GM18520 (cell line): Measurements from ENCODE around the gene PCDHGB1.
"Not testable (repeated sequence)": the region's sequence is repeated elsewhere in the genome, so short reads cannot be mapped to it uniquely, and the experiment has no call there.

Source experiments
- ATAC-seq: cut with Tn5 transposase; IDR thresholded peaks from one replicate; pipeline ENCODE4 v1.9.1; 2021; ENCODE audit not compliant: unreplicated experiment

PCDHGB1 gene

GRCh38 chr5:141382469-141383294 is 32.8 kb downstream of the PCDHGB1 start, which contains the start of gene PCDHGA7:
TSS of gene PCDHGA7 (plus strand) at chr5:141382742. CDS start at chr5:141382900, 158 bp downstream.
- ATAC-seq: no peak

GRCh38 chr5:141383345-141383744 is 33.4 kb downstream of the PCDHGB1 start:
- ATAC-seq: no peak

GRCh38 chr5:141384471-141385267 is 34.8 kb downstream of the PCDHGB1 start:
- ATAC-seq: no peak

GRCh38 chr5:141387557-141388311 is 37.8 kb downstream of the PCDHGB1 start, which contains the start of gene PCDHGB4:
TSS of gene PCDHGB4 (plus strand) at chr5:141387698. CDS start at chr5:141387885, 187 bp downstream.
- not testable (repeated sequence) for ATAC-seq

- no peak for ATAC-seq
Observed at GRCh38 chr5:141388661-141389060, 38.8 kb downstream of the PCDHGB1 start.

GRCh38 chr5:141389153-141390042 is 39.5 kb downstream of the PCDHGB1 start:
- ATAC-seq: no peak

GRCh38 chr5:141392429-141393198 is 42.7 kb downstream of the PCDHGB1 start, which contains the start of gene PCDHGA8:
TSS of gene PCDHGA8 (plus strand) at chr5:141392633. CDS start at chr5:141392814, 181 bp downstream.
- ATAC-seq: no peak

- ATAC-seq: no peak
Observed at GRCh38 chr5:141393267-141393666, 43.4 kb downstream of the PCDHGB1 start.

GRCh38 chr5:141394401-141395187 is 44.7 kb downstream of the PCDHGB1 start:
- not testable (repeated sequence) for ATAC-seq

GRCh38 chr5:141397756-141398551 is 48.1 kb downstream of the PCDHGB1 start, which contains the start of gene PCDHGB5:
TSS of gene PCDHGB5 (plus strand) at chr5:141397947. CDS start at chr5:141398128, 181 bp downstream.
- ATAC-seq: not testable (repeated sequence)

GRCh38 chr5:141398608-141399007 is 48.7 kb downstream of the PCDHGB1 start:
- no peak for ATAC-seq

GRCh38 chr5:141399555-141400258 is 49.8 kb downstream of the PCDHGB1 start:
- ATAC-seq: no peak
